ENCODE results near the gene NTRK1. TPM values are rescaled to one million over a fixed set of nuclear protein-coding genes. Genes with fewer than 3 reads are reported as not detected.
A peak's percentile ranks its signal among the peaks of the same experiment; 100 is the strongest.

Gene NTRK1
- total RNA-seq, 1 experiment from 2014 or later, result 0.24 TPM

DNA sequence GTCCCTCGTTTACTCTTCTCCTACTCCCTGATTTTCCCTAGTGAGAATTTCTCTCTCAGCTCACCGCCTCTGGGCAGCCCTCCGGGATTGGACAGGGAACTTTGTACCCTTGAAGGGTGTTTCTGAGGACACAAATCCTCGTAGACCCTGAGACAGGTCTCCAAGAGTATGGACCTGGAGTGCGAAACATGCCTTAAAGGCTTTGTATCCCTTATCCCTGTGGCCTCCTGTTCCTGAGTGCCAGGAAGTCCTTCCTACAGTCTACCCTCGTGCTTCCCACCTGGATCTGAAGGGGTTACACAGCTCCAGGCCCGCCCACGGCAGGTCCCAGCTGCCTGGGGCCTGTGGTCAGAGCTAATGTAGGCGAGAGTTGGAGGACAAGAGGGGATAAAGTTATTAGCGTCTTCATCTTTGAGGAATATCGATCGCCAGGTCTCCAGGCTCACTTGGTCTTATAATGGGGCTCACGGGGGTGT, 25.3 kb downstream of the NTRK1 start:
- no peak overlapping the region for H2AK5ac ChIP-seq (ENCODE audit: insufficient read length, low read length)
- Mint-ChIP-seq H3K27me3 (ENCODE audit: low read depth) (peaks cover 71% of the 10 kb centered on the region), H3K36me3 (ENCODE audit: insufficient read depth in 1 of 3, low read depth in 3 of 3) (no peaks in the 10 kb centered on the region), H3K4me3 (peak overlapping the region in 1 of 2 experiments; percentile 49; a peak in 2 of 5 replicates), H3K27ac (no peak overlapping the region; a peak in 1 of 7 replicates), H3K9me3 (no peaks in the 10 kb centered on the region; a peak in 1 of 5 replicates), H3K4me1 (peaks cover 40 to 68% of the 10 kb centered on the region in 2 experiments)
- H3K14ac ChIP-seq (ENCODE audit: insufficient read depth, low read length), result no peak overlapping the region
- H2BK120ac ChIP-seq (ENCODE audit: low read depth, low read length, poor library complexity, severe bottlenecking), result no peak overlapping the region
- no peak for DNase-seq
- no peak overlapping the region for H2BK12ac ChIP-seq (ENCODE audit: insufficient read length, low read depth, low read length)
- TF ChIP-seq, protein P1, sequence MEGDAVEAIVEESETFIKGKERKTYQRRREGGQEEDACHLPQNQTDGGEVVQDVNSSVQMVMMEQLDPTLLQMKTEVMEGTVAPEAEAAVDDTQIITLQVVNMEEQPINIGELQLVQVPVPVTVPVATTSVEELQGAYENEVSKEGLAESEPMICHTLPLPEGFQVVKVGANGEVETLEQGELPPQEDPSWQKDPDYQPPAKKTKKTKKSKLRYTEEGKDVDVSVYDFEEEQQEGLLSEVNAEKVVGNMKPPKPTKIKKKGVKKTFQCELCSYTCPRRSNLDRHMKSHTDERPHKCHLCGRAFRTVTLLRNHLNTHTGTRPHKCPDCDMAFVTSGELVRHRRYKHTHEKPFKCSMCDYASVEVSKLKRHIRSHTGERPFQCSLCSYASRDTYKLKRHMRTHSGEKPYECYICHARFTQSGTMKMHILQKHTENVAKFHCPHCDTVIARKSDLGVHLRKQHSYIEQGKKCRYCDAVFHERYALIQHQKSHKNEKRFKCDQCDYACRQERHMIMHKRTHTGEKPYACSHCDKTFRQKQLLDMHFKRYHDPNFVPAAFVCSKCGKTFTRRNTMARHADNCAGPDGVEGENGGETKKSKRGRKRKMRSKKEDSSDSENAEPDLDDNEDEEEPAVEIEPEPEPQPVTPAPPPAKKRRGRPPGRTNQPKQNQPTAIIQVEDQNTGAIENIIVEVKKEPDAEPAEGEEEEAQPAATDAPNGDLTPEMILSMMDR (conservative IDR thresholded peaks at IDR 0.05), result no peak
- no peak overlapping the region for H3K56ac ChIP-seq (ENCODE audit: insufficient read length, low read depth, low read length)
- H3K23me2 ChIP-seq (ENCODE audit: insufficient read length, low read depth, low read length, poor library complexity, severe bottlenecking), result no peaks in the 10 kb centered on the region
- no CpG with 5 or more reads among the region's 13 CpGs for WGBS (ENCODE audit: extremely low coverage, insufficient read length, low lambda C conversion rate)
- H3K79me2 ChIP-seq (ENCODE audit: insufficient read depth, low read length), result no peaks in the 10 kb centered on the region
- H3T11ph ChIP-seq (ENCODE audit: low read length), result no peak overlapping the region
- H3K18ac ChIP-seq (ENCODE audit: insufficient read length, low read depth, low read length), result no peak overlapping the region
- no peak overlapping the region for H4K5ac ChIP-seq (ENCODE audit: insufficient read length, low read depth, low read length)
- no peak overlapping the region for H2BK20ac ChIP-seq (ENCODE audit: low read depth, low read length, poor library complexity, severe bottlenecking)
- H2BK15ac ChIP-seq (ENCODE audit: low read depth, low read length), result no peak overlapping the region
- H4K20me1 ChIP-seq (ENCODE audit: control insufficient read depth, insufficient read depth, insufficient read length), result no peaks in the 10 kb centered on the region
- H3K79me1 ChIP-seq (ENCODE audit: insufficient read depth, low read depth, low read length, poor library complexity, severe bottlenecking), result no peaks in the 10 kb centered on the region
- no peak overlapping the region for H4K8ac ChIP-seq (replicated peaks; ENCODE audit: insufficient read length, low read depth, low read length)
- H4K91ac ChIP-seq (ENCODE audit: insufficient read length, low read depth, low read length), result no peak overlapping the region
- no peak overlapping the region for H3K27ac ChIP-seq (ENCODE audit: insufficient read length, low read depth, low read length)
- H3K4ac ChIP-seq (ENCODE audit: low read depth, low read length), result no peak overlapping the region
- peaks cover under 1% of the 10 kb centered on the region; the same call in 1 of the 2 replicates for H3K27me3 ChIP-seq (ENCODE audit: insufficient read depth, low read length)
- H3K4me1 ChIP-seq (ENCODE audit: insufficient read depth, low read length), result peaks cover 2% of the 10 kb centered on the region; the same call in 1 of the 2 replicates
- no peak overlapping the region for H2AFZ ChIP-seq (ENCODE audit: low read length)
- H3K4me2 ChIP-seq (ENCODE audit: insufficient read depth, insufficient read length, low read length), result no peak overlapping the region
- H3K9me3 ChIP-seq (ENCODE audit: control insufficient read depth, low read depth, low read length), result no peaks in the 10 kb centered on the region
- no peak overlapping the region for H3K23ac ChIP-seq (ENCODE audit: insufficient read length, low read depth, low read length)
- H3K9ac ChIP-seq (ENCODE audit: extremely low read depth, insufficient read length, low read length), result no peak overlapping the region
- H2BK5ac ChIP-seq (ENCODE audit: insufficient read length, low read length), result no peak overlapping the region

Data from H9 (cell line).